Myocyte (in vitro differentiated cells): ENCODE measurements around the gene NAALAD2. TPM values are rescaled to one million over a fixed set of nuclear protein-coding genes. Genes with fewer than 3 reads are reported as not detected.

ENCODE experiments used
- DNase-seq: peaks from one replicate; pipeline ENCODE4 v3.0.0-alpha.2; 2012; ENCODE audit warnings: low read depth
- total RNA-seq: library from RNA; depleted of rRNA; stranded (reverse); fragments of >200 nt; gene quantifications from 2 replicates; pipeline ENCODE4 v1.2.3, GENCODE V29; 2014

NAALAD2 gene
- total RNA-seq, 1 donor from 2014 or later: not detected

DNA sequence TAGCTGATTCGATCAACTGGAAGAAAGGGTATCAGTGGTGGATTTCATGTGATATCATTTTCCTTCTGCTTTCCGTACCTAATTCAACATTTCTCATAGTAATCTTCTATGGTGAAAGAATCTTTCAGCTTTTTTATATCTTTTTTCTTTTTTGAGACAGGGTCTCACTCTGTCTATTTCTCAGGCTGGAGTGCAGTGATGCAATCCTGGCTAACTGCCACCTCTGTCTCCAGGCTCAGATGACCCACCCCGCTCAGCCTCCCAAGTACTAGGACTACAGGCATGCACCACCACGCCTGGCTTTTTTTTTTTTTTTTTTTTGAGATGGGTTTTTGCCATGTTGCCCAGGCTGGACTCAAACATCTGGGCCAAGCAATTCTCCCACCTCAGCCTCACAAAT, 107.0 kb downstream of the NAALAD2 start:
- no peak for DNase-seq

Other genes with a start within 250 kb of the NAALAD2 start
- not detected in 2 replicates for gene TRIM49D1, start 212.4 kb upstream of the NAALAD2 start, total RNA-seq
- not detected in 2 replicates for gene TRIM49D2, start 210.6 kb upstream of the NAALAD2 start, total RNA-seq
- not detected in 2 replicates for gene TRIM64, start 168.6 kb upstream of the NAALAD2 start, total RNA-seq
- gene TRIM49C, start 103.6 kb upstream of the NAALAD2 start, total RNA-seq: not detected in 2 replicates
- gene UBTFL1, start 48.7 kb upstream of the NAALAD2 start, total RNA-seq: 0.11 TPM in 1 of 2 replicates, not detected in the other
- 71.5 and 78.7 TPM in 2 replicates for gene CHORDC1, start 88.4 kb downstream of the NAALAD2 start, total RNA-seq